ENCODE results near the gene KNOP1. TPM values are rescaled to one million over a fixed set of nuclear protein-coding genes. Genes with fewer than 3 reads are reported as not detected.

Gene KNOP1
- total RNA-seq, 3 donors from 2014 or later: 13.1 to 23.5 (median 20.7) TPM

GRCh38 chr16:19708296-19709205 lies 9.5 kb downstream of the KNOP1 start:
- H3K4me1 ChIP-seq (ENCODE audit: low read depth): no peaks in the 10 kb centered on the region
- peaks cover 3% of the 10 kb centered on the region for H3K36me3 ChIP-seq (ENCODE audit: low read depth)
- no peak for ATAC-seq
- H3K4me3 ChIP-seq: no peak overlapping the region
- H3K9me3 ChIP-seq: no peaks in the 10 kb centered on the region
- no peak for DNase-seq
- TF ChIP-seq CTCF (IDR thresholded peaks at IDR 0.05): no peak
- intact Hi-C loops (cut with DNase I, micrococcal nuclease): no loop called here

DNA sequence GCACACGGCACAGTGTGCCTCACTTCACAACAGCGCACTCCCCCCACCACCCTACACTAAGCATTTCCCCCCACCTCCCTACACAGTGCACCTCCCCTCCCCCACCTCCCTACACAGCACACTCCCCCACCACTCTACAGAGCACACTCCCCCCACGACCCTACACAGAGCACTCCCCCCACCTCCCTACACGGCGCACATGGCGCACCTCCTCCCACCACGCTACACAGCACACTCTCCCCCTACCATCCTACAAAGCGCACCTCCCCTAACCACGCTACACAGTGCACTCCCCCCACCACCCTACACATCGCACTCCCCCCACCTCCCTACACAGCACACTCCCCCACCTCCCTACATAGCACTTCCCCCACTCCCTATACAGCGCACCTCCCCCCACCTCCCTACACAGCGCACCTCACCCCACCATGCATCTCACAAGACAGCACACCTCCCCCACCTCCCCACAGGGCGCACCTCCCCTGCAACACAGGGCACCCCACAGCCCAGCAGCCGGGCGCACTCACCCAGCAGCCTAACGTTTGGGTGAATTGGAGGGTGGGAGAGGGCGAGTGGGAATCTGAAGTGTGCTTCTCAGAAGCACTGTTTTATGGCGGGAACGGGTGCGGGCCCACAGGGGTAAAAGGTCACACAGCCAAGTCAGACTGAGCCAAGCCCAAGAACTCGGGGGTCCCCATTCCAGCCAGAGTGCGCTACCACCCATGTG lies 10.3 kb downstream of the KNOP1 start:
- intact Hi-C loops (cut with DNase I, micrococcal nuclease): no loop called here
- Histone ChIP-seq H3K4me3 (no peak overlapping the region), H3K4me1 (ENCODE audit: low read depth) (no peaks in the 10 kb centered on the region), H3K36me3 (ENCODE audit: low read depth) (peaks cover 3% of the 10 kb centered on the region), H3K9me3 (no peaks in the 10 kb centered on the region)
- no peak for ATAC-seq
- no peak for TF ChIP-seq CTCF (IDR thresholded peaks at IDR 0.05)
- DNase-seq: no peak

GRCh38 chr16:19706846-19707245 lies 11.2 kb downstream of the KNOP1 start:
- Histone ChIP-seq H3K4me3 (no peak overlapping the region), H3K9me3 (no peaks in the 10 kb centered on the region), H3K4me1 (ENCODE audit: low read depth) (no peaks in the 10 kb centered on the region), H3K36me3 (ENCODE audit: low read depth) (peaks cover 3% of the 10 kb centered on the region)
- TF ChIP-seq CTCF (IDR thresholded peaks at IDR 0.05): no peak
- ATAC-seq (no peak), DNase-seq (no peak)
- intact Hi-C loops (cut with DNase I, micrococcal nuclease): no loop called here

- no peak for DNase-seq
- H3K4me3 ChIP-seq: no peak overlapping the region
- peaks cover 3% of the 10 kb centered on the region for H3K4me1 ChIP-seq (ENCODE audit: low read depth)
- H3K36me3 ChIP-seq (ENCODE audit: low read depth): peaks cover 4% of the 10 kb centered on the region
- intact Hi-C loops (cut with DNase I, micrococcal nuclease): no loop called here
- no peak for ATAC-seq
- no peaks in the 10 kb centered on the region for H3K9me3 ChIP-seq
- TF ChIP-seq CTCF (IDR thresholded peaks at IDR 0.05): no peak
Observed at GRCh38 chr16:19705843-19706242, 12.2 kb downstream of the KNOP1 start.

- Histone ChIP-seq H3K9me3 (no peaks in the 10 kb centered on the region), H3K4me1 (ENCODE audit: low read depth) (peaks cover 10% of the 10 kb centered on the region), H3K36me3 (ENCODE audit: low read depth) (peaks cover 3% of the 10 kb centered on the region), H3K4me3 (no peak overlapping the region)
- DNase-seq (no peak), ATAC-seq (no peak)
- no peak for TF ChIP-seq CTCF (IDR thresholded peaks at IDR 0.05)
- intact Hi-C loops (cut with DNase I, micrococcal nuclease): no loop called here
Observed at GRCh38 chr16:19705146-19705501, 12.9 kb downstream of the KNOP1 start.

Data from mucosa of descending colon (tissue), 3 donors.